Tibial nerve (tissue), 4 donors: ENCODE measurements around the gene ECD. TPM values are rescaled to one million over a fixed set of nuclear protein-coding genes. Genes with fewer than 3 reads are reported as not detected.

Source experiments
- DNase-seq, 2 donors: peaks; one replicate each; pipeline ENCODE4 v3.0.0-alpha.2; 2019; ENCODE audit warnings: low spot score in 2 of 2
- H3K27ac ChIP-seq, 4 donors: fragments of 200-600 bp; sonication (generic) in 3 of 4; one replicate each; pipeline ENCODE4 v1.5.1; 2017 to 2019; ENCODE audit warnings: mild to moderate bottlenecking in 1 of 4
- H3K27me3 ChIP-seq, 2 donors: fragments of 200-600 bp; sonication (generic) in 1 of 2; one replicate each; pipeline versions ENCODE4 v1.5.1 to v1.6.0; 2017 to 2019
- H3K36me3 ChIP-seq, 3 donors: fragments of 200-600 bp; sonication (generic); one replicate each; pipeline ENCODE4 v1.5.1; 2018 to 2019
- H3K4me1 ChIP-seq, 4 donors: fragments of 200-600 bp; sonication (generic) in 3 of 4; one replicate each; pipeline ENCODE4 v1.5.1; 2017 to 2019
- H3K4me3 ChIP-seq, 4 donors: fragments of 200-600 bp; sonication (generic) in 3 of 4; one replicate each; pipeline ENCODE4 v1.5.1; 2017 to 2019; ENCODE audit warnings: mild to moderate bottlenecking in 1 of 4, moderate library complexity in 1 of 4
- H3K9me3 ChIP-seq, 4 donors: fragments of 200-600 bp; sonication (generic) in 3 of 4; one replicate each; pipeline ENCODE4 v1.5.1; 2017 to 2019
- EP300 ChIP-seq, 2 donors: sonication (generic); formaldehyde crosslinking; IDR thresholded peaks; one replicate each; pipeline ENCODE4 v1.6.1; 2017; ENCODE audit warnings: antibody characterized with exemption in 2 of 2, mild to moderate bottlenecking in 1 of 2
- POLR2A ChIP-seq, 2 donors: fragments of 450-650 bp; IDR thresholded peaks; one replicate each; pipeline ENCODE4 v1.6.1; 2017; ENCODE audit warnings: antibody characterized with exemption in 2 of 2, mild to moderate bottlenecking in 2 of 2, moderate library complexity in 2 of 2
- WGBS, 2 donors: methylation state at CpG; one replicate each; pipeline ENCODE4 v1.1.5; 2018; 5-methylcytosine and 5-hydroxymethylcytosine counted together
- small RNA-seq: library from RNA; depleted of rRNA; stranded (forward); fragments of <200 nt; gene quantifications from one replicate; pipeline ENCODE3, GENCODE V24; 2016
- total RNA-seq, 4 donors: library from RNA; depleted of rRNA; stranded (reverse); fragments of >200 nt; gene quantifications; one replicate each; pipeline ENCODE4 v1.1.0, GENCODE V29; 2016
- TF ChIP-seq, protein P1 (sequence below), 5 experiments: fragments of 200-600 bp in 3 of 5; fragments of 450-650 bp in 2 of 5; sonication (generic) in 3 of 5; IDR thresholded peaks; one replicate each; pipeline ENCODE4 v1.5.1; 2016 to 2019; ENCODE audit warnings: antibody characterized with exemption in 5 of 5, mild to moderate bottlenecking in 3 of 5, moderate library complexity in 2 of 5

The ECD gene
- total RNA-seq, 4 donors from 2014 or later, result 28.2 to 40.8 (median 29.7) TPM

DNA sequence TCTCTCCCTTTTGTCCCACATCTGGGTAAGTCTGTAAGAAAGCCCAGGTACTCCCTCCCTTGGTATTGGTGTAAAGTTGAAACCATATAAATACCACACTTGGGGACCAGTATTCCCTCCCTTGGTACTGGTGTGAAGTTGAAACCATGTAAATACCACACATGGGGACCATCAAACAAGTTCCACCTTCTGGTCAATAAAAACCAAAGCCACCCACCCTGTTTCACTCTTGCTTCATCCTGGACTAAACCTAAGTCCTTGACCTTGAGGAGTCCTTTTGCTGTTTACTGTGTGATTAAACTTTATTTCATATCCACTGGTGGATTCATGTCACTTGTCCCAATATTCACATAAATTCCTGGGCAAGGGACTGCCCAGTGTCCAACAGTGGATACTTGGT lies 79.5 kb downstream of the ECD start:
- H3K36me3 ChIP-seq, result peaks cover 0 to 4% (median 0%) of the 10 kb centered on the region in 3 donors
- TF ChIP-seq EP300 (IDR thresholded peaks at IDR 0.05) (no peak), POLR2A (IDR thresholded peaks at IDR 0.05) (no peak)
- TF ChIP-seq, protein P1, sequence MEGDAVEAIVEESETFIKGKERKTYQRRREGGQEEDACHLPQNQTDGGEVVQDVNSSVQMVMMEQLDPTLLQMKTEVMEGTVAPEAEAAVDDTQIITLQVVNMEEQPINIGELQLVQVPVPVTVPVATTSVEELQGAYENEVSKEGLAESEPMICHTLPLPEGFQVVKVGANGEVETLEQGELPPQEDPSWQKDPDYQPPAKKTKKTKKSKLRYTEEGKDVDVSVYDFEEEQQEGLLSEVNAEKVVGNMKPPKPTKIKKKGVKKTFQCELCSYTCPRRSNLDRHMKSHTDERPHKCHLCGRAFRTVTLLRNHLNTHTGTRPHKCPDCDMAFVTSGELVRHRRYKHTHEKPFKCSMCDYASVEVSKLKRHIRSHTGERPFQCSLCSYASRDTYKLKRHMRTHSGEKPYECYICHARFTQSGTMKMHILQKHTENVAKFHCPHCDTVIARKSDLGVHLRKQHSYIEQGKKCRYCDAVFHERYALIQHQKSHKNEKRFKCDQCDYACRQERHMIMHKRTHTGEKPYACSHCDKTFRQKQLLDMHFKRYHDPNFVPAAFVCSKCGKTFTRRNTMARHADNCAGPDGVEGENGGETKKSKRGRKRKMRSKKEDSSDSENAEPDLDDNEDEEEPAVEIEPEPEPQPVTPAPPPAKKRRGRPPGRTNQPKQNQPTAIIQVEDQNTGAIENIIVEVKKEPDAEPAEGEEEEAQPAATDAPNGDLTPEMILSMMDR (IDR thresholded peaks at IDR 0.05), result no peak
- no peak overlapping the region for H3K27ac ChIP-seq
- H3K27me3 ChIP-seq, result no peaks in the 10 kb centered on the region
- no peak overlapping the region for H3K4me3 ChIP-seq
- no peak for DNase-seq
- H3K9me3 ChIP-seq, result no peaks in the 10 kb centered on the region
- H3K4me1 ChIP-seq, result peaks cover 0 to 26% (median 0%) of the 10 kb centered on the region in 4 donors

DNA sequence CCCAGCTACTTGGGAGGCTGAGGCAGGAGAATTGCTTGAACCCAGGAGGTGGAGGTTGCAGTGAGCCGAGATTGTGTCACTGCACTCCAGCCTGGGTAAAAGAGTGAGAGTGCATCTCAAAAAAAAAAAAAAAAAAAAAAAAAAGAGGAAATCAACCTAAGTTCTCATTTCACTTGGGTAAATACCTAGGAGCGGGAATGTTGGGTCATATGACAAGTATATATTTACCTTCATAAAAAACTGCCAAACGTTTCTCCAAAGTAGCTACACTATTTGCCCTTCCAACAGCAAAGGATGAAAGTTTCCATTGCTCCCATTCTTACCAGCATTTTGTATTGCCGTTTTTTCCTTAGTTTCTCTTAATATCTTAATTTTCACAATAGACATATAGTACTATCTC lies 81.0 kb downstream of the ECD start:
- no peak for TF ChIP-seq EP300 (IDR thresholded peaks at IDR 0.05)
- TF ChIP-seq, protein P1 (IDR thresholded peaks at IDR 0.05), result no peak
- TF ChIP-seq POLR2A (IDR thresholded peaks at IDR 0.05), result no peak
- 76 to 81% methylated on average over 4 of the region's 4 CpGs for WGBS, 2 donors

DNA sequence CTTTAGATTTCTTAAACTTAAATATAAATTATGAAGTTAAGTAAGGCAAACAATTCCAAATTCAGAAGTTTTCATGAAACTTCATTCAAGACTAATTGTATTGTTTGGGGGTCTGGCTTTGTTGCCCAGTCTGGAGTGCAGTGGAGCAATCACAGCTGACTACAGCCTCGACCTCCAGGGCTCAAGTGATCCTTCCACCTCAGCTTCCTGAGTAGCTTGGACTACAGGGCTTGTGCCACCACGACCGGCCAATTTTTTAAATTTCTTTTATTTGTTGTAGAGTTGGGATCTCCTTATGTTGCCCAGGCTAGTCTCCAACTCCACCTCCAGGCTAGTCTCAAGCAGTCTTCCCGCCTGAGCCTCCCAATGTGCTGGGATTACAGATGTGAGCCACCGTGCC lies 83.6 kb downstream of the ECD start:
- no peak for TF ChIP-seq POLR2A (IDR thresholded peaks at IDR 0.05)
- TF ChIP-seq, protein P1 (IDR thresholded peaks at IDR 0.05), result no peak
- Histone ChIP-seq H3K36me3 (no peaks in the 10 kb centered on the region), H3K27ac (no peak overlapping the region), H3K4me3 (no peak overlapping the region), H3K27me3 (no peaks in the 10 kb centered on the region), H3K4me1 (peaks cover 0 to 35% (median 0%) of the 10 kb centered on the region in 4 donors), H3K9me3 (no peaks in the 10 kb centered on the region)
- 85% methylated on average over 5 of the region's 5 CpGs for WGBS, 2 donors
- no peak for DNase-seq

More for the DNA sequence above, 81.0 kb downstream of the ECD start:
- Histone ChIP-seq H3K27me3 (no peaks in the 10 kb centered on the region), H3K4me3 (no peak overlapping the region), H3K27ac (no peak overlapping the region), H3K36me3 (peaks cover 0 to 4% (median 0%) of the 10 kb centered on the region in 3 donors), H3K9me3 (no peaks in the 10 kb centered on the region), H3K4me1 (peaks cover 0 to 38% (median 0%) of the 10 kb centered on the region in 4 donors)
- no peak for DNase-seq

Small RNA genes lying within 50 kb of the gene (small RNA-seq; reads per million reads assigned to genes)
- gene RF00019 (not detected), gene SNORA11F (1.0 reads per million, percentile 19 among the genes with 10 or more reads in this experiment)

Other genes starting within 250 kb of the ECD start
- gene PLA2G12B, start 213.2 kb downstream of the ECD start, total RNA-seq, result not detected
- gene P4HA1, start 71.1 kb downstream of the ECD start, total RNA-seq, result 10 to 100 TPM; 24.9 to 40.0 (median 30.1) TPM
- gene NUDT13, start 57.6 kb downstream of the ECD start, total RNA-seq, result 10 to 100 TPM in 1 of 4 donors, 1 to 10 TPM in 3; 1.2 to 10.5 (median 4.2) TPM
- 10 to 100 TPM; 11.0 to 27.1 (median 25.0) TPM for gene FAM149B1, start 111 bp upstream of the ECD start, total RNA-seq
- 10 to 100 TPM; 11.8 to 24.0 (median 15.2) TPM for gene DNAJC9, start 79.2 kb upstream of the ECD start, total RNA-seq
- 10 to 100 TPM; 32.0 to 34.7 (median 34.2) TPM for gene MRPS16, start 84.6 kb upstream of the ECD start, total RNA-seq
- gene CFAP70, start 190.9 kb upstream of the ECD start, total RNA-seq, result 10 to 100 TPM in 1 of 4 donors, 1 to 10 TPM in 3; 3.8 to 14.9 (median 6.6) TPM
- gene ANXA7, start 246.1 kb upstream of the ECD start, total RNA-seq, result 100 to 1,000 TPM in 2 of 4 donors, 10 to 100 TPM in 2; 82.7 to 141 (median 114) TPM